Dendritic cell treated with granulocyte-macrophage colony-stimulating factor and Interleukin-4, amounts not matched to agents 40 ng/mL and 50 ng/mL, for 4 days (primary cell): ENCODE data around the gene SPATA12.

Experiments
- H3K27ac Mint-ChIP-seq: one replicate; pipeline ENCODE4 v1.8.0; 2022; ENCODE audit warnings: mild to moderate bottlenecking, mixed read lengths
- H3K27me3 Mint-ChIP-seq: one replicate; pipeline ENCODE4 v1.8.0; 2022; ENCODE audit warnings: mild to moderate bottlenecking, mixed read lengths
- H3K36me3 Mint-ChIP-seq: one replicate; pipeline ENCODE4 v1.8.0; 2022; ENCODE audit warnings: low read depth, mixed read lengths
- H3K4me1 Mint-ChIP-seq: one replicate; pipeline ENCODE4 v1.8.0; 2022; ENCODE audit warnings: low read depth, mixed read lengths
- H3K4me3 Mint-ChIP-seq: one replicate; pipeline ENCODE4 v1.8.0; 2022; ENCODE audit warnings: mild to moderate bottlenecking, moderate library complexity, mixed read lengths
- H3K9me3 Mint-ChIP-seq: one replicate; pipeline ENCODE4 v1.8.0; 2022; ENCODE audit warnings: mixed read lengths
- intact Hi-C: fragments of 100-400 bp; cut with micrococcal nuclease; formaldehyde crosslinking; loops from one replicate; pipeline ENCODE4 v1.15.0; 2022

SPATA12 gene

DNA sequence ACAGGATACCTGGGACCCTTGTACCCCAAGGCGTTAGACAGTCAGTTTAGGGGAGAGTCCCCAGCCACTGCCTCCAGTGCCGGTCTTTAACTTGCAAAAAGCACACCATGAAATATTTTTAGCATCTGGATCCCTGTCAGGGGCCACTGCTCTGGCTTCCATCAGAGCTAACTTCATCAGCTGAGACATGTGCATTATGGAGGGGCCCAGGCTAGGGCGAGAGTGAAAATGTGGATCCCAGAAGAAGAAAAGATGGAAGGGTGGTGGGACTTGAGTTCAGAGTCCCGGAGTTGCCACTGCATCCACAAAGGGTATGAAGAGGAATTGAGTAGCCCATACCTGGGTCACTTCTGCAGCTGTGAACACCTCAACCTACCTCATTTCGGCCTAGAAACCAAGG, 23.5 kb upstream of the SPATA12 start:
- Mint-ChIP-seq H3K27ac (no peak overlapping the region), H3K4me1 (peaks cover 9% of the 10 kb centered on the region), H3K36me3 (no peaks in the 10 kb centered on the region), H3K4me3 (no peak overlapping the region), H3K27me3 (peaks cover 3% of the 10 kb centered on the region), H3K9me3 (no peaks in the 10 kb centered on the region)
- intact Hi-C loops: no loop called here

DNA sequence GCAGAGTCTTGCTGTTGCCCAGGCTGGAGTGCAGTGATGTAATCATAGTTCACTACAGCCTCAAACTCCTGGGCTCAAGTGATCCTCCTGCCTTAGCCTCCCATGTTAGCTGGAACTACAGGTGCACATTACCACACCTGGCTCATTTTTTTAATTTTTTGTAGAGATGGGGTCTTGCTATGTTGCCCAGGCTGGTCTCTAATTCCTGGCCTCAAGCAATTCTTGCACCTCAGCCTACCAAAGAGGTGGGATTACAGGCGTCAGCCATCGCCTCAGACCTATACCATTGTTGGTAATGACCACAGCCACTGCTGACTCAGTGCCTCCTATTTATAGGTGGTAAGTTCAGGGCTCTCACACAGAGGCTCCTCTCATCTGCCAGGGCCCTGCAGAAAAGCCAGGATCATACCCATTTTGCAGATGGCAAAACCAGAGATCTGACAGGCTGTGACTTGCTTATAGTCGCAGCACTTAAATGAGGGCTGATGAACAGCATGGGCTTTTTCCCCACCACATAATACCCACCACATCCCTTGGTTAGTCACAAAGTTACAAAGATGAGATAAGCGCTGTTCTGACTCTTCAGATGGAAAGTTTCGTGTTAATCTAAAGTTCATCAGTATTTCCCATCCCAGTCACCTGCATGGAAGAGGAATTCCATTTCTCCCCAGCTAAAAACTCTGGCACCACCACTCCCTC, 21.8 kb upstream of the SPATA12 start:
- Mint-ChIP-seq H3K36me3 (no peaks in the 10 kb centered on the region), H3K4me1 (peaks cover 5% of the 10 kb centered on the region), H3K4me3 (no peak overlapping the region), H3K27ac (no peak overlapping the region), H3K9me3 (no peaks in the 10 kb centered on the region), H3K27me3 (peaks cover 3% of the 10 kb centered on the region)
- intact Hi-C loops: no loop called here

DNA sequence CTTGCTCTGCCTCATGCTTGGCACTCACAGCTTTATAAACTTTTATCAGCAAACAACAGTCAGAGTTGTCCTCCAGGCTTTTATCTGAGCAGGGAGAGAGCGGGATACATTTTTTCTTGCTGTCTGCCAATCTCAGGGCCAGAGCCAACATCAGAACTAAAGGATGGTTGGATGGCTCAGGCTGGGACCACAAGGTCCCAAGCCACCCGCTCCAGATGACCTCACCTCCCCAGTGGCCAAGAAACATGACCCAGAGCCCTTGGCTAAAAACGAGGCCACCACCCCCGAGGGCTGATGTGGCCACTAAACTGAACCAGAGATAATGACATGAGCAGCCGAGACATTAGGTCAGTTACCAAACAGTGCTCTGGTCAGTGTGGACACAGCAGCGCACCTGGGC, 18.8 kb upstream of the SPATA12 start:
- intact Hi-C loops: no loop called here
- Mint-ChIP-seq H3K36me3 (no peaks in the 10 kb centered on the region), H3K4me3 (no peak overlapping the region)

DNA sequence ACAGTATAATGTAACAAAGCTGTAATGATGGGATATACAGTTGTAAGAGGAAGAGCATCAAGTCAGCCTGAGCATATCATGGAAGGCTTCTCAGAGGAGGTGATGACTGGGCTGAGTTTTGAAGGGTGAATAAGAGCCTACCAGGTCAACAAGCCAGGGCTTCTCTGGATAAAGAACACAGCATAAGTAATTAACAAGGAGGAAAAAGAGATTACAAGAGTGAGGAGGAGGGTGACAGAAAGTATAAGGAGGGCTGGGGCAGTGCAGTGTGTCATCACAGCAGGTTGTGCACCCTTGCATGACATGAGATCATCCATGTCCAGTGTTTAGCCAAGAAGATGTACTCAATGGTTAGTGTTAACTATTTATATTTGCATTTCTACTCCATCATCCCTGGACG, 16.9 kb upstream of the SPATA12 start:
- Mint-ChIP-seq H3K27ac (no peak overlapping the region), H3K9me3 (no peaks in the 10 kb centered on the region), H3K4me1 (peaks cover 12% of the 10 kb centered on the region), H3K27me3 (peaks cover 5% of the 10 kb centered on the region), H3K4me3 (no peak overlapping the region), H3K36me3 (no peaks in the 10 kb centered on the region)
- intact Hi-C loops: no loop called here

More for the DNA sequence above, 18.8 kb upstream of the SPATA12 start:
- no peaks in the 10 kb centered on the region for H3K4me1 Mint-ChIP-seq
- no peak overlapping the region for H3K27ac Mint-ChIP-seq
- H3K27me3 Mint-ChIP-seq: peaks cover 3% of the 10 kb centered on the region
- no peaks in the 10 kb centered on the region for H3K9me3 Mint-ChIP-seq

DNA sequence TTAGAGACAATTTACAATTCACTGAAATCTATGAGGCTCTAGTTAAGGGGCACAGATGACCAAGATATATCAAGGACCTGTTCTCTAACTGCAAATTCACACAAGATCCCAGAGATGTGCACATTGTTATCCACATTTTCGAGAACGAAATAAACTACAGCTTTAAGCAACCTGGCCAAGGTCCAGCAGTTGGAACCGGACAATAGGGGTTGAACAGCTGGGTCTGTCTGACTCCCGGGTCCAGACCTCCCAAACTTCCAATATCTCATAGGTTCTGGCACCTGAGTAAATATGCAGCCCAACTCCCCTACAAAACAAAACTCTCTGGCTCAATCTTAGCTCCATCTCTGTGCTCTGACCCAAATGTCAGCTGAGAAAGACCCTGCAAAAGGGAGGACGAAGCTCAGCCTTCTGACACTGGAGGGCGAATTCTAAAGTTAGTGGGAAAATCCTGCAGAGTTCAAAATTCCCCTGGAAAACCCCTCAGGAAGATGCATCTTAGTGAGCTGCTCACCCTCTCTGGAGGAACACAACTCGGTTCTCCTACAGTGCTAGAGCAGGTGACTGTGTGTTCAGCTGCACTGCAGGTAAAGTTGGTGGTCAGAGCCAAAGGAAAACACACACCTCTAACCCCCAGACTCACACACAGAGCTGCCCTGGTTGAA, 14.2 kb upstream of the SPATA12 start:
- no peaks in the 10 kb centered on the region for H3K36me3 Mint-ChIP-seq
- H3K27ac Mint-ChIP-seq: no peak overlapping the region
- H3K4me1 Mint-ChIP-seq: peaks cover 13% of the 10 kb centered on the region
- intact Hi-C loops: no loop called here
- no peak overlapping the region for H3K4me3 Mint-ChIP-seq
- H3K9me3 Mint-ChIP-seq: no peaks in the 10 kb centered on the region
- H3K27me3 Mint-ChIP-seq: peaks cover 4% of the 10 kb centered on the region

DNA sequence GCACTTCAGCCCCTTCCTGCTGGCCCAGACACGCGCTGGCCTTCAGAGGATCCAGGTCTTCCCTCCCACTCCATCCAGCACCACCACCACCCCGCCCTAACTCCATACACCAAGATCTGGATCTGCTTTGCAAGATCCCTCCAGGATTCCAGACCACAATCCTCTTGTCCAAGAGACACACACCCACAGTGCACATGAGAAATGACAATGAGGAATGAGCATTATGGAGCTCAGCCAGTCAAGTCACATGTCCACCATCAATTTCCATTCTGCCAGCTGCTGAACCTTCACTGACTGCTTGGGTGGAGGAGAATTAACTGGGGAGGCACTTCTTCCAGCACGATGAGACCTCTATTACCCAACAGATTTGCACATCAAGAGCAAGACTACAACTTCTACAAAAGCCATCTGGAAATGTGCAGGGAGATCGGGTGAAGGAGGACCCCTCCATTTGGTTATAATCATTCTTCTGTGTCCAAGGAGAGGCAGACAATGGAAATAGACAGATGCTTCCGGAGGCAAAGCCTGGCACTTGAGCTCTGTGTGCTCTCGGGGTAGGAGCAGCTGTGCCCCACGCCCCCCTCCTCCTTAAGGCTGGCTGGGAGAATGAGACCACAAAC, 12.3 kb upstream of the SPATA12 start:
- H3K4me3 Mint-ChIP-seq: no peak overlapping the region
- H3K27ac Mint-ChIP-seq: no peak overlapping the region
- intact Hi-C loops: no loop called here
- H3K36me3 Mint-ChIP-seq: no peaks in the 10 kb centered on the region
- H3K4me1 Mint-ChIP-seq: peaks cover 13% of the 10 kb centered on the region
- H3K27me3 Mint-ChIP-seq: peaks cover 4% of the 10 kb centered on the region
- H3K9me3 Mint-ChIP-seq: no peaks in the 10 kb centered on the region

DNA sequence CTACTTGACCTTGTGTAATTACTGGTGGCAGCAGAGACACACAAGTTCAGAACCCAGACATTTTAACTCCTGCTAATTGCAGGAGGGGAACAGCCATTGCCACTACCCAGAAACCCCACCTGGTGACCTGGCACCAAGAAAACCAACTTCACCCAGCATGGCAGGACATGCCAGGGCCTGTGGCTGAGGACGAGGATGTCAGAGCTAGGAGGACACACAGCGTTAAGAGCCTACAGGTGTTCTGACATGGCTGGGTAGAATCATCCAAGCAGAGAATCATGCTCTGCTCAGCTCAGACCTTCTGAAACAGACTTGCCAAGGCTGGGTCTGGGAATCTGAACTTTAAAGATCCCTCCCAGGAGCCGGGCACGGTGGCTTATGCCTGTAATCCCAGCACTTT, 11.7 kb upstream of the SPATA12 start:
- intact Hi-C loops: no loop called here
- no peaks in the 10 kb centered on the region for H3K36me3 Mint-ChIP-seq
- H3K4me3 Mint-ChIP-seq: no peak overlapping the region
- peaks cover 13% of the 10 kb centered on the region for H3K4me1 Mint-ChIP-seq
- no peak overlapping the region for H3K27ac Mint-ChIP-seq
- peaks cover 5% of the 10 kb centered on the region for H3K27me3 Mint-ChIP-seq
- no peaks in the 10 kb centered on the region for H3K9me3 Mint-ChIP-seq

DNA sequence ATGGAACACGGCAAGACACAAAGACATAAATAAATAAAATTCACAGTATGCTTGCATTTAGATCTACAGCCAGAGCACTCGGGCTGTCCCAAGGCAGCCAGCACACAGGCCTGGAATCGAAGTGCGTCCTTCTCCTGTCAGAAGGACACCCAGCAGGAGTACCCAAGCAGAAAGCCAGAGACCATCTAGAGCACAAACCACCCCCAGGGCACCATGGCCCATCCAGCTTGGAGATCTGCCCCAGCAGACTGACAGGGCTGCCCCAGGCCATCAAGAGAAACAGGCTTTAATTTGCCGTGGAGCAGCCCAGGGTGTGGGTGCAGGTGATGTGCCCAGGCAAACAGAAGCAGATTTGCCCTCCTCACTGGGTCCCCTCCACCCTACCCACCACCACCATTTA, 7.8 kb upstream of the SPATA12 start:
- Mint-ChIP-seq H3K36me3 (no peaks in the 10 kb centered on the region), H3K9me3 (no peaks in the 10 kb centered on the region), H3K4me3 (no peak overlapping the region), H3K4me1 (peaks cover 16% of the 10 kb centered on the region), H3K27me3 (peaks cover 5% of the 10 kb centered on the region), H3K27ac (no peak overlapping the region)
- intact Hi-C loops: no loop called here

DNA sequence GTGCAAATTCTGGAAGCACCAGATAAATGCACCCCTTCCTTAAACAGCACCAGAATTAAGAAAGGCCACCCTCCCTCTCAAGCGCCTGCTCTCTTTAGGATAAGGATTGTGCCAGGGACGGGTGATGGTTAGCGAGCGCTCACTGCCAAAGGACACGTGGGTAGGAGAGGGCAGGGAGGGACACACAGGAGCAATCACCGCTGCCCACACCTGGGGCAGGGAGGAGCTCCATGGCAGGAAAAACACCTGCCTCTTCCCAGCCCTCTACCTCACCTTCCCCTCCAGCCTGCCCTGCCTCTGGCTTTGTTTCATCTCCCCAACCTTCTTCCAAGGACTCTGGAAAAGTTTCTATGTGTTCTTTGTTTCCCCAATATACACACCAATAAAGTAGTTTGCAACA, 7.3 kb upstream of the SPATA12 start:
- H3K36me3 Mint-ChIP-seq: no peaks in the 10 kb centered on the region
- intact Hi-C loops: no loop called here
- H3K4me3 Mint-ChIP-seq: no peak overlapping the region
- H3K27ac Mint-ChIP-seq: no peak overlapping the region
- H3K4me1 Mint-ChIP-seq: peaks cover 16% of the 10 kb centered on the region
- no peaks in the 10 kb centered on the region for H3K9me3 Mint-ChIP-seq
- peaks cover 3% of the 10 kb centered on the region for H3K27me3 Mint-ChIP-seq

DNA sequence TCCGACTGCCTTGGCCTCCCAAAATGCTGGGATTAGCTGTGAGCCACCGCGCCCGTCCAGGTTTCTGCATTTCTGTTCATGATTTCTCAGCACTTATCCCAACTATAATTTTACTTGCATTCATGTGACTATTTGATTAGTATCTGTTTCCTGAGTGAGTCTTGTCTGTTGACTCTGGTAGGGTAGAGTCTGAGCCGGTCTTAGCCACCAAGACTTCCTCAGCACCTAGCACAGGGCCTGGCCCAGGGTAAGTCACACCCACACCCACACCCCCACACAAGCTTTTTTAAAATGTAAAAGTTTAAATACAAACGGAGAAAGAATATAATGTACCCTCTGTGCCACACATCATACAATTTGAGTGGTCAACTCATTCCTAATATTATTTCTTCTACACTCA, 3.1 kb upstream of the SPATA12 start:
- peaks cover 2% of the 10 kb centered on the region for H3K27me3 Mint-ChIP-seq
- H3K9me3 Mint-ChIP-seq: no peaks in the 10 kb centered on the region
- no peaks in the 10 kb centered on the region for H3K36me3 Mint-ChIP-seq
- intact Hi-C loops: no loop called here
- peak overlapping the region; percentile 50 for H3K27ac Mint-ChIP-seq
- H3K4me3 Mint-ChIP-seq: no peak overlapping the region
- H3K4me1 Mint-ChIP-seq: peaks cover 36% of the 10 kb centered on the region

DNA sequence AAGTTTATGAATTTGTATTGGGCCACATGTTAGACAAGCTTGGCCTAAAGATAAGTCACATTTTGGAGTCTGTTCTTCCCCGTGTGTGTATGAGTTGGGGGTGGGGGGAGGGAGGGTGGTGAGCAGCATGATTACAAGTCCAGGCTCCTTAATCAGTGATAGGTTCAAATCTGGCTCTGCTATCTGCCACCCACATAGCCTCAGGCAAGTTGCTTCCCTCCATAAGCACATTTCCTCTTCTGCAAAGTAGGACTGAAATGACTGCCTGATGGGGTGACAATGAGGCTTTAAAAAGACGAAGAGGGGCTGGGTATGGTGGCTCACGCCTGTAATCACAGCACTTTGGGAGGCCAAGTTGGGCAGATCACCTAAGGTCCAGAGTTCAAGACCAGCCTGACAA, 1.1 kb upstream of the SPATA12 start:
- Mint-ChIP-seq H3K4me1 (peaks cover 53% of the 10 kb centered on the region), H3K27ac (peak overlapping the region; percentile 87), H3K4me3 (peak overlapping the region; percentile 24), H3K36me3 (no peaks in the 10 kb centered on the region), H3K27me3 (no peaks in the 10 kb centered on the region), H3K9me3 (no peaks in the 10 kb centered on the region)
- intact Hi-C loops: no loop called here

DNA sequence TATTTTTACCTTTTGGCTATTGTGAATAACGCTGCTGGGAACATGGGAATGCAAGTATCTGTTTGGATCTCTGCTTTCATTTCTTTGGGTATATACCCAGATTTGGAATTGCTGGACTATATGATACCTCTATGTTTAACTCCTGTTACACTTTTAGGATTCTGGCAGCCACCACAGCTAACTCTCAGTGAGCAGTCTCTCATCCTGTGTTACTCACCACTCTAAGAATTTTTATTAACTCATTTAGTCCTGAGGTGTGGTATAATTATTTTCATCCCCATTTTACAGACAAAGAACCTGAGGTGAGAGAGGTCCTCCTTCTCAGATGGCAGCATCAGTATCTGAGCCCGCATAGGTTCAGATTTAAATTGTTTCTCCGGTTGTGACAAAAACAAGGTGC, 1.1 kb downstream of the SPATA12 start:
- Mint-ChIP-seq H3K4me1 (peaks cover 67% of the 10 kb centered on the region), H3K27me3 (no peaks in the 10 kb centered on the region), H3K9me3 (no peaks in the 10 kb centered on the region), H3K27ac (peak overlapping the region; percentile 73), H3K36me3 (no peaks in the 10 kb centered on the region), H3K4me3 (no peak overlapping the region)
- intact Hi-C loops: no loop called here

DNA sequence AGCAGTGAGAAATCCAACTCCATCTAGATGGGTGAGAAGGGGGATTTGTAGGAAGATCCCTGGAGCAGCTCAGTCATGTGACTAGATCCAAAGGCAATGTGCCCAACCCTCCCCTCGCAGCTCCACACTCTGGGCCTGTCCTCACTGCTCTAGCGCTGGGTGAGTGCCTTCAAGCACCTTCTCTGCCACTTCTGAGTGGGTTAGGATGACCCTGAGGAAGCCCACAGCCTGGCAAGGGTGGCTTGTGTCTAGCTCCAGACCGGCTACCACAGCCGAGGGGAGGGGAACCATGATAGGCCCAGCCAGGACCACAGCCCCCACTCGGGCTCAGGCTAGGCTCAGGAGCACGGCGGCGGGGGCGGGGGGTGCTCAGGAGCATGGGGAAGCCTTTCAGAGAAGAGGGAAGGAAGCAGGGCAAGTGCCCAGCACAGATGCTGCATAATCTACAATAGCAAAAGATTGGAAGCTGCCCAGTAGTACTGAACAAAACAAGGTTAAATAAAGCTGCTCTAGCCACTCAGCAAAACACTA, 1.7 kb downstream of the SPATA12 start:
- intact Hi-C loops: no loop called here
- H3K27ac Mint-ChIP-seq: peak overlapping the region; percentile 73
- no peak overlapping the region for H3K4me3 Mint-ChIP-seq

DNA sequence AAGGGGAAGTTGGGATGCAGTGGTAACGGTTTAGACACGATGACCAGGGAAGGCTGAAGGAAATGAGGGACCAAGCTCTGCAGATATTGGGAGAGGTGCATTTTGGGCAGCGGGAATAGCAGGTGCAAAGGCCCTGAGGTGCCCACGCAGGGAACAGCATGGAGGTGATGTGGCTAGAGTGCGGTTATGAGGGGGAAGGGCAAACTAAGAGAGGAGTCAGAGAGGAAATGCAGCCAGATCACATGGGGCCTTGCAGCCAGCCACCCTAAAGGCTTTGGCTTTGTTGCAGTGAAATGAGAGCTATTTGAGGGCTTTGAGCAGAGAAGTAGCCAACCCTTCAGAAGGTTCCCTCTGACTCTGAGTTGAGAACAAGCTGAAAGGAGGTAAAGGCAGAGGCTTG, 2.6 kb downstream of the SPATA12 start:
- no peaks in the 10 kb centered on the region for H3K36me3 Mint-ChIP-seq
- peak overlapping the region; percentile 1 for H3K4me3 Mint-ChIP-seq
- peaks cover 57% of the 10 kb centered on the region for H3K4me1 Mint-ChIP-seq
- H3K27ac Mint-ChIP-seq: peak overlapping the region; percentile 73
- no peaks in the 10 kb centered on the region for H3K27me3 Mint-ChIP-seq
- H3K9me3 Mint-ChIP-seq: no peaks in the 10 kb centered on the region
- intact Hi-C loops: no loop called here

More for the DNA sequence above, 1.7 kb downstream of the SPATA12 start:
- H3K9me3 Mint-ChIP-seq: no peaks in the 10 kb centered on the region
- no peaks in the 10 kb centered on the region for H3K27me3 Mint-ChIP-seq
- no peaks in the 10 kb centered on the region for H3K36me3 Mint-ChIP-seq
- H3K4me1 Mint-ChIP-seq: peaks cover 65% of the 10 kb centered on the region
